Lower lobe of right lung (tissue), 2 donors: ENCODE results near the gene UNC13C. TPM values are rescaled to one million over a fixed set of nuclear protein-coding genes. Genes with fewer than 3 reads are reported as not detected.

ENCODE experiments used
- ATAC-seq, 2 donors: fragments of 200-7000 bp; cut with Tn5 transposase; one replicate each; pipeline ENCODE4 v1.9.1; 2020 to 2022; ENCODE audit warnings: mild to moderate bottlenecking in 2 of 2, moderate library complexity in 2 of 2
- DNase-seq: peaks from one replicate; pipeline ENCODE4 v3.0.0-alpha.2; 2020
- H3K27ac ChIP-seq: fragments of 200-600 bp; one replicate; pipeline ENCODE4 v1.8.0; 2022
- H3K27me3 ChIP-seq: fragments of 200-600 bp; one replicate; pipeline ENCODE4 v1.8.0; 2022; ENCODE audit warnings: low read depth
- H3K36me3 ChIP-seq: fragments of 200-600 bp; one replicate; pipeline ENCODE4 v1.8.0; 2022; ENCODE audit warnings: mild to moderate bottlenecking
- H3K4me1 ChIP-seq: fragments of 200-600 bp; one replicate; pipeline ENCODE4 v1.8.0; 2022
- H3K4me3 ChIP-seq: fragments of 200-600 bp; one replicate; pipeline ENCODE4 v1.8.0; 2022; ENCODE audit warnings: mild to moderate bottlenecking
- H3K9me3 ChIP-seq: fragments of 200-600 bp; one replicate; pipeline ENCODE4 v1.8.0; 2022
- intact Hi-C: fragments of 100-400 bp; cut with DNase I; formaldehyde crosslinking; loops from one replicate; pipeline ENCODE4 v1.11.0; 2022
- total RNA-seq: library from RNA; stranded (reverse); fragmentation: NEBNext Ultra II Directional; extraction: Animal tissue kit (Norgen Biotek cat#: 25700); gene quantifications from one replicate; pipeline ENCODE4 v1.2.1, GENCODE V29; 2021
- TF ChIP-seq, protein P1 (sequence below): fragments of 200-600 bp; IDR thresholded peaks from one replicate; pipeline ENCODE4 v1.8.0; 2022; ENCODE audit warnings: antibody characterized with exemption, mild to moderate bottlenecking
- donor health status: DM: no; HTN: yes; CAD: no; lungs with severe emphysema.

The UNC13C gene
- total RNA-seq, 1 donor from 2014 or later: 0.12 TPM

DNA sequence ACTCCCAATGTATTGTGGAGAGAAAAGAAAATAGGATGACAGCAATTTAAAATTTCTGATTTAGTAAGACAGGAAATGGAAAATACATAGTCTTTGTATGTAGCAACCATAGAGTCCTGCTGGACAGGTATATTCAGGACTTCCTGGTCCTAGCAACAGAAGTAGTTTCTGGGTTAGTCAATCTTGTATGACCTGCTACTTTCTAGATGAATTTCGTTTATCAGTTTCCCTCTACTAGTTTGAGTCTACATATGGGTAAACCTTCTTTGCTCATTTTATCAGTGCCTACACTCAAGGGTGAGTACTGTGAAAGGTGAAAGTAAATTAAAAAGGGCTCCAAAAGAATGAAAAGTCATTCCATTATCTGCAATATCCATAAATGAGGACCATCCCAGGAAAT lies 309.8 kb downstream of the UNC13C start:
- TF ChIP-seq, protein P1, sequence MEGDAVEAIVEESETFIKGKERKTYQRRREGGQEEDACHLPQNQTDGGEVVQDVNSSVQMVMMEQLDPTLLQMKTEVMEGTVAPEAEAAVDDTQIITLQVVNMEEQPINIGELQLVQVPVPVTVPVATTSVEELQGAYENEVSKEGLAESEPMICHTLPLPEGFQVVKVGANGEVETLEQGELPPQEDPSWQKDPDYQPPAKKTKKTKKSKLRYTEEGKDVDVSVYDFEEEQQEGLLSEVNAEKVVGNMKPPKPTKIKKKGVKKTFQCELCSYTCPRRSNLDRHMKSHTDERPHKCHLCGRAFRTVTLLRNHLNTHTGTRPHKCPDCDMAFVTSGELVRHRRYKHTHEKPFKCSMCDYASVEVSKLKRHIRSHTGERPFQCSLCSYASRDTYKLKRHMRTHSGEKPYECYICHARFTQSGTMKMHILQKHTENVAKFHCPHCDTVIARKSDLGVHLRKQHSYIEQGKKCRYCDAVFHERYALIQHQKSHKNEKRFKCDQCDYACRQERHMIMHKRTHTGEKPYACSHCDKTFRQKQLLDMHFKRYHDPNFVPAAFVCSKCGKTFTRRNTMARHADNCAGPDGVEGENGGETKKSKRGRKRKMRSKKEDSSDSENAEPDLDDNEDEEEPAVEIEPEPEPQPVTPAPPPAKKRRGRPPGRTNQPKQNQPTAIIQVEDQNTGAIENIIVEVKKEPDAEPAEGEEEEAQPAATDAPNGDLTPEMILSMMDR: no peak
- Histone ChIP-seq H3K9me3 (no peaks in the 10 kb centered on the region), H3K4me1 (no peaks in the 10 kb centered on the region), H3K27ac (no peak overlapping the region), H3K27me3 (no peaks in the 10 kb centered on the region), H3K36me3 (no peaks in the 10 kb centered on the region), H3K4me3 (no peak overlapping the region)
- ATAC-seq: no peak
- intact Hi-C loops: no loop called here
- no peak for DNase-seq

DNA sequence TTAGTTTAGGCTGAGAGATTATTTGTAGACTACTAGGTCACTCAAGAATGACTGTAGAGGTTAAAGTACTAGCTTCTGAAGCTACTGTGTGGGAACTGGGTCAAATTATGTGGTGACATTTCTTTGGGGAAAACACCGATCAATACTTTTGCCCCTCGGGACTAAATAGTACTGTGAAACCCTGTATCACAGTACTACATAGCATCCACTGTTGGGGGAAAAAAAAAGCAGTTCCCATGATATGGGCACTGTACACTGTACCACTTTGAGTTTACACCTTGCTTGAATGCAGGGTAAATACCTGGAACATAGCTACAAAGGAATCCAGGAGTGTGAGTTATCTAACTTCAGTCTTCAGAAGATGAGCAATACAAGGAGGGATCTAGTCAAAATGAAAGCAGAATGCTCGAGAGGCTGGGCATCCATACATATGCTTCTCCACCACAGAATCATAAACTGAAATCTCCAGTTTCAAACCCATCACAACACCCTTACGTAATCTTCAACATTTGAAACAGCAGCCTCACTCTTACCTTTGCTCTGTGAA lies 311.4 kb downstream of the UNC13C start:
- no peak for ATAC-seq
- no peak for DNase-seq
- TF ChIP-seq, protein P1: no peak
- H3K36me3 ChIP-seq: no peaks in the 10 kb centered on the region
- H3K27ac ChIP-seq: no peak overlapping the region
- H3K4me3 ChIP-seq: no peak overlapping the region
- no peaks in the 10 kb centered on the region for H3K27me3 ChIP-seq
- no peaks in the 10 kb centered on the region for H3K9me3 ChIP-seq
- H3K4me1 ChIP-seq: no peaks in the 10 kb centered on the region
- intact Hi-C loops: no loop called here

DNA sequence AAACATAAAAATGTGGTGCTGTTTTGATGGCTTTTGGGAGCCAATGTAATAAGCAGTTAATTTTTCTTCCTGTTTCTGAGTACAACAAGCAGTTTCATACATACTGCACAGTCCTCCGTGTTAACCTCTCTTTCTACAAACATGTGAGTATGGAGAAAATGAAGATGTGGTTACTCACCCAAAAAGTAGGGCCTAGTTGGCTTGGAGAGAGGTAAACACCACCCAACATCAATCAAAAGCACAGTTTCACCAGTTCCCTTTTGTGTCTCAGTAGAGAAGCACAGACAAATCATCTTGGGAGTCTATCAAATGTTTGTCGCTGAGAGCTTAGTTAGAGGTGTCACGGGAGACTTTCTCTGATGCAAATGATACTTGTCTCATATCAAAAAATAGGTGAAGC lies 320.2 kb downstream of the UNC13C start:
- ATAC-seq (no peak), DNase-seq (no peak)
- no peaks in the 10 kb centered on the region for H3K36me3 ChIP-seq
- H3K4me1 ChIP-seq: no peaks in the 10 kb centered on the region
- H3K27ac ChIP-seq: no peak overlapping the region
- intact Hi-C loops: no loop called here
- no peaks in the 10 kb centered on the region for H3K27me3 ChIP-seq
- TF ChIP-seq, protein P1: no peak
- H3K9me3 ChIP-seq: no peaks in the 10 kb centered on the region
- no peak overlapping the region for H3K4me3 ChIP-seq

DNA sequence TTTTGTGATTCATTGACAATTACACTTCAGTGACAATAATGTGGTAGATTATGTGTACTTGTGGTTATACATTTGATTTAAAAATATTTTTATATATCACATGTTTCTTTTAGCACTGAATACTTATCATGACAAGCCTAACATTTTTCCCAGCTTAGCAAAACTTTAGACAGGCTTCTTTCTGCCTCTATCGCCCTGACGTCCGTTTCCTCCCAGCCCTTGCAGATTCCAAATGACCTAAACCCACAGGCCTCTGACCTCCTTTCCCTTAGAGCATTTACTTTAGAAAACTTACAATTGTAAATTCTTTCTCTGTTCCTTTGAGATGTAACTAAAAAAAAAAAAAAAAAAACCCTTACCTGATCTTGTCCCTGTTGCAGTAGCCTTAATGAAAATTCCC lies 326.1 kb downstream of the UNC13C start:
- Histone ChIP-seq H3K4me1 (no peaks in the 10 kb centered on the region), H3K36me3 (no peaks in the 10 kb centered on the region), H3K9me3 (no peaks in the 10 kb centered on the region), H3K27me3 (no peaks in the 10 kb centered on the region), H3K27ac (no peak overlapping the region), H3K4me3 (no peak overlapping the region)
- DNase-seq (no peak), ATAC-seq (no peak)
- TF ChIP-seq, protein P1: no peak
- intact Hi-C loops: no loop called here

DNA sequence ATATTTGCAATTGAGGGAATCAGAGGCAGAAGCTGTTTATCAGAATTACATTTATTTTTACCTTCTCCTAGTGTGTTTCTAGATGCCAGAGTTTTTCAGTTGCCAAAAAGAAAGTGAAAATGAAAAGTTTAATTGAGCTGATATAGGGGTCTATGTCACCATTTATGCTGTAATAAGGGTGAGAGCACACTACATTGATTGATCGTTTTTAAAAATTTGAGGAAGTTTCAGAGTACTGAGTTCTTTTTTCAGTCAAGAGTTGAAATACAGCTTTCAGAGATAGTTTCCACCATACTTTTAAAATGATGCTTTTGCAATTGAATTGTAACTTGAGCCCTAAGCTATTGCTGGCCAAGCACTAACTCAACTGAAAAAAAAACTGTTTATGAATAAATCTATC lies 326.9 kb downstream of the UNC13C start:
- Histone ChIP-seq H3K9me3 (no peaks in the 10 kb centered on the region), H3K4me3 (no peak overlapping the region), H3K27ac (no peak overlapping the region), H3K27me3 (no peaks in the 10 kb centered on the region), H3K4me1 (no peaks in the 10 kb centered on the region), H3K36me3 (no peaks in the 10 kb centered on the region)
- ATAC-seq: no peak
- intact Hi-C loops: no loop called here
- TF ChIP-seq, protein P1: no peak
- no peak for DNase-seq
